ENCODE data around the gene HMOX2.
A peak's percentile ranks its signal among the peaks of the same experiment; 100 is the strongest.

Gene HMOX2

DNA sequence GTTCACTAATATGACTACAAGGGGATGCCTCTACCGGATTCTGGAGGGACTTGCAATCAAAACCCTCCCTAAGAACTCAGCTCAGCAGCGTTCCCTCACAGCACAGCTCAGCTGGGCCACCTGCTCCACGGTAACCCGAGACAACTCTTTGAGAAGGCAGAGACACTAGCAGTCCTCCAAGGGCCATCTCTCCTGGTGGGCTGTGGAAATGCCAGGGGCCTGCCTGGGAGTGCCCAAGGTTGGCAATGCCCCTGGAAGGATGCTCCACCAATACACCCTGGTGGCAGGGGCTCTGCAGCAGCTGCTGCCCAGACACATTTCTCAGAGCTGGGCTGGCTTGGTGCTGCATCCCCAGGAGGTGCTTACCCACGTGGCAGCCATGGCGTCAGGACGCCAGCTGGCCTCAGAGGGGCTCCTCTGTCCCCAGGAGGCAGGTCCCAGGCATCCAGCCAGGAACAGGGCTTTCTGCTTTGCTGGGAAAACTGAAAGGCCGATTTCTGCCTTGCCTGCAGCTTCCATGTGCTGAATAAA lies 45.9 kb downstream of the HMOX2 start:
- Histone ChIP-seq H3K4me1 (ENCODE audit: control insufficient read depth, insufficient read depth, low read length) (no peaks in the 10 kb centered on the region), H3K4me3 (ENCODE audit: low read depth, low read length) (no peak overlapping the region), H3K27ac (ENCODE audit: extremely low read depth, low read depth, low read length) (no peak overlapping the region), H3K9me3 (ENCODE audit: control insufficient read depth, insufficient read depth, low read depth, low read length) (no peaks in the 10 kb centered on the region), H3K36me3 (ENCODE audit: control insufficient read depth in 2 of 2, insufficient read depth in 1 of 2, low read length in 2 of 2) (peaks cover 0 to 27% of the 10 kb centered on the region in 2 experiments; a peak in 2 of 3 replicates)
- TF ChIP-seq ZNF600 (tag by site-specific recombination; IDR thresholded peaks at IDR 0.05) (peak; percentile 27; the same call in 1 of the 2 replicates), HIC1 (tag by site-specific recombination; IDR thresholded peaks at IDR 0.05) (peak; percentile 59; the same call in 1 of the 2 replicates), ZNF501 (tag by site-specific recombination; IDR thresholded peaks at IDR 0.05) (no peak), IKZF3 (tag by site-specific recombination; IDR thresholded peaks at IDR 0.05) (0 out of 2 replicates have a peak, but pooled peaks have one; percentile 39), ZIC2 (tag by site-specific recombination; IDR thresholded peaks at IDR 0.05) (peak; percentile 95), ZSCAN30 (tag by site-specific recombination; IDR thresholded peaks at IDR 0.05) (0 out of 2 replicates have a peak, but pooled peaks have one; percentile 9), ZFP69B (tag by site-specific recombination; IDR thresholded peaks at IDR 0.05) (no peak), ZNF629 (tag by site-specific recombination; IDR thresholded peaks at IDR 0.05) (peak; percentile 44; the same call in 1 of the 2 replicates), ZSCAN4 (tag by site-specific recombination; IDR thresholded peaks at IDR 0.05) (no peak), ZNF658 (tag by site-specific recombination; IDR thresholded peaks at IDR 0.05) (no peak), GLIS1 (tag by site-specific recombination; IDR thresholded peaks at IDR 0.05) (peak; percentile 80), GLIS2 (tag by site-specific recombination; IDR thresholded peaks at IDR 0.05) (peak; percentile 66), RBAK (tag by site-specific recombination; IDR thresholded peaks at IDR 0.05) (no peak), ZNF423 (tag by site-specific recombination; IDR thresholded peaks at IDR 0.05) (0 out of 2 replicates have a peak, but pooled peaks have one; percentile 18)
- TF ChIP-seq, protein P1, sequence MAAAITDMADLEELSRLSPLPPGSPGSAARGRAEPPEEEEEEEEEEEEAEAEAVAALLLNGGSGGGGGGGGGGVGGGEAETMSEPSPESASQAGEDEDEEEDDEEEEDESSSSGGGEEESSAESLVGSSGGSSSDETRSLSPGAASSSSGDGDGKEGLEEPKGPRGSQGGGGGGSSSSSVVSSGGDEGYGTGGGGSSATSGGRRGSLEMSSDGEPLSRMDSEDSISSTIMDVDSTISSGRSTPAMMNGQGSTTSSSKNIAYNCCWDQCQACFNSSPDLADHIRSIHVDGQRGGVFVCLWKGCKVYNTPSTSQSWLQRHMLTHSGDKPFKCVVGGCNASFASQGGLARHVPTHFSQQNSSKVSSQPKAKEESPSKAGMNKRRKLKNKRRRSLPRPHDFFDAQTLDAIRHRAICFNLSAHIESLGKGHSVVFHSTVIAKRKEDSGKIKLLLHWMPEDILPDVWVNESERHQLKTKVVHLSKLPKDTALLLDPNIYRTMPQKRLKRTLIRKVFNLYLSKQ (tag by site-specific recombination; IDR thresholded peaks at IDR 0.05; ENCODE audit: borderline replicate concordance): no peak
- ChIA-PET POLR2A (no interaction called here), CTCF (interaction anchor here (0.6 to 2.2 kb wide), 3 partner anchors 15 to 128 kb away, joined by 3 to 6 read pairs (median 3); no protein-coding TSS in a partner anchor)

DNA sequence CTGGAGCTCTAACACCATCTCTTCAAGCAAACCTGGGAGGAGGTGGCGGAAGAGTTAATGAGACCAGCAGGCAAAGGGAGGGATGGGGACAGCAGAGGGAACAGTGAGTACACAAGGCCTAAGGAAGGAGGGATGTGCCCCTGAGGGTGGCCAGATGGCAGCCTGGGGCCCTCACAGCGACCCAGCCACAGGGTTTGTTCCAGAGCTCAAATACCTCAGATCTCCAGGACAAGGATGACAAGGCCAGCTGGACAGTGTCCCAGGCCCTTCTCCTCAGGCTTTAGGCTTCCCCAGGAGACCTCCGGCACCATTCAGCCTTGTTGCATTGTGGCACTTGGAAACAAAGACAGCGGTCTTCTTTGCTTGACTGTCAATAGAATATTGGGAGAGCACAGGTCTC lies 47.5 kb downstream of the HMOX2 start:
- no peak overlapping the region for H3K27ac ChIP-seq (ENCODE audit: extremely low read depth, low read depth, low read length)
- ChIA-PET CTCF (interaction anchor here (0.9 to 2.2 kb wide), 2 partner anchors 25 to 122 kb away, joined by 3 to 6 read pairs; no protein-coding TSS in a partner anchor), POLR2A (no interaction called here)
- H3K36me3 ChIP-seq (ENCODE audit: control insufficient read depth in 2 of 2, insufficient read depth in 1 of 2, low read length in 2 of 2): peaks cover 0 to 27% of the 10 kb centered on the region in 2 experiments; a peak in 1 of 3 replicates
- no peaks in the 10 kb centered on the region for H3K4me1 ChIP-seq (ENCODE audit: control insufficient read depth, insufficient read depth, low read length)
- no peak overlapping the region for H3K4me3 ChIP-seq (ENCODE audit: low read depth, low read length)
- H3K9me3 ChIP-seq (ENCODE audit: control insufficient read depth, insufficient read depth, low read depth, low read length): no peaks in the 10 kb centered on the region
- TF ChIP-seq ZNF114 (tag by site-specific recombination; IDR thresholded peaks at IDR 0.05) (no peak), ZNF324 (tag by site-specific recombination; IDR thresholded peaks at IDR 0.05) (no peak), ZNF146 (tag by site-specific recombination; IDR thresholded peaks at IDR 0.05) (no peak), ZNF561 (tag by site-specific recombination; IDR thresholded peaks at IDR 0.05; ENCODE audit: borderline replicate concordance) (no peak), ZNF549 (tag by site-specific recombination; IDR thresholded peaks at IDR 0.05) (no peak), ZNF785 (tag by site-specific recombination; IDR thresholded peaks at IDR 0.05) (no peak), ZNF350 (tag by site-specific recombination; IDR thresholded peaks at IDR 0.05) (no peak), ZNF155 (tag by site-specific recombination; IDR thresholded peaks at IDR 0.05) (no peak), OVOL3 (tag by site-specific recombination; IDR thresholded peaks at IDR 0.05) (no peak), SALL2 (tag by site-specific recombination; IDR thresholded peaks at IDR 0.05; ENCODE audit: borderline replicate concordance) (no peak), ZSCAN4 (tag by site-specific recombination; IDR thresholded peaks at IDR 0.05) (no peak), ZBTB48 (tag by site-specific recombination; IDR thresholded peaks at IDR 0.05) (no peak), REPIN1 (tag by site-specific recombination; IDR thresholded peaks at IDR 0.05; ENCODE audit: low read depth) (no peak)
- TF ChIP-seq, protein P2, sequence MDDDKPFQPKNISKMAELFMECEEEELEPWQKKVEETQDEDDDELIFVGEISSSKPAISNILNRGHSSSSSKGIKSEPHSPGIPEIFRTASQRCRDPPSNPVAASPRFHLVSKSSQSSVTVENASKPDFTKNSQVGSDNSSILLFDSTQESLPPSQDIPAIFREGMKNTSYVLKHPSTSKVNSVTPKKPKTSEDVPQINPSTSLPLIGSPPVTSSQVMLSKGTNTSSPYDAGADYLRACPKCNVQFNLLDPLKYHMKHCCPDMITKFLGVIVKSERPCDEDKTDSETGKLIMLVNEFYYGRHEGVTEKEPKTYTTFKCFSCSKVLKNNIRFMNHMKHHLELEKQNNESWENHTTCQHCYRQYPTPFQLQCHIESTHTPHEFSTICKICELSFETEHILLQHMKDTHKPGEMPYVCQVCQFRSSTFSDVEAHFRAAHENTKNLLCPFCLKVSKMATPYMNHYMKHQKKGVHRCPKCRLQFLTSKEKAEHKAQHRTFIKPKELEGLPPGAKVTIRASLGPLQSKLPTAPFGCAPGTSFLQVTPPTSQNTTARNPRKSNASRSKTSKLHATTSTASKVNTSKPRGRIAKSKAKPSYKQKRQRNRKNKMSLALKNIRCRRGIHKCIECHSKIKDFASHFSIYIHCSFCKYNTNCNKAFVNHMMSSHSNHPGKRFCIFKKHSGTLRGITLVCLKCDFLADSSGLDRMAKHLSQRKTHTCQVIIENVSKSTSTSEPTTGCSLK (tag by site-specific recombination; IDR thresholded peaks at IDR 0.05): no peak

Measured in HEK293 (cell line).